Left forelimb (tissue), 1 donor: Measurements from ENCODE around the gene GPR153.
"Not testable (repeated sequence)": the region's sequence is repeated elsewhere in the genome, so short reads cannot be mapped to it uniquely, and the experiment has no call there.

Experiments used
- DNase-seq: peaks from one replicate; pipeline ENCODE4 v3.0.0-alpha.2; 2018; ENCODE audit warnings: low spot score

GPR153 gene

GRCh38 chr1:6260961-6261614, at the start of gene GPR153:
Gene GPR153 (minus strand): TSS chr1:6261098. CDS start chr1:6254905, 6,193 bp downstream.
- no peak for DNase-seq

GRCh38 chr1:6310116-6310848, 49.4 kb upstream of the GPR153 start:
- no peak for DNase-seq

GRCh38 chr1:6309564-6309963, 48.7 kb upstream of the GPR153 start:
- DNase-seq, result no peak

GRCh38 chr1:6308449-6308848, 47.6 kb upstream of the GPR153 start:
- DNase-seq, result no peak

GRCh38 chr1:6307682-6308081, 46.8 kb upstream of the GPR153 start:
- not testable (repeated sequence) for DNase-seq

- DNase-seq, result no peak
Observed at GRCh38 chr1:6307099-6307498, 46.2 kb upstream of the GPR153 start.

- no peak for DNase-seq
Observed at GRCh38 chr1:6303397-6304012, 42.6 kb upstream of the GPR153 start.

- DNase-seq, result no peak
Observed at GRCh38 chr1:6302568-6302967, 41.7 kb upstream of the GPR153 start.

- DNase-seq, result no peak
Observed at GRCh38 chr1:6301526-6301925, 40.6 kb upstream of the GPR153 start.

GRCh38 chr1:6300342-6301048, 39.6 kb upstream of the GPR153 start:
- DNase-seq, result no peak

- DNase-seq, result no peak
Observed at GRCh38 chr1:6299557-6300165, 38.8 kb upstream of the GPR153 start.

- no peak for DNase-seq
Observed at GRCh38 chr1:6298940-6299465, 38.1 kb upstream of the GPR153 start.

- DNase-seq, result no peak
Observed at GRCh38 chr1:6298530-6298929, 37.6 kb upstream of the GPR153 start.

GRCh38 chr1:6295910-6296309, 35.0 kb upstream of the GPR153 start:
- DNase-seq, result no peak

GRCh38 chr1:6294890-6295556, 34.1 kb upstream of the GPR153 start:
- no peak for DNase-seq

- DNase-seq, result no peak
Observed at GRCh38 chr1:6294080-6294889, 33.4 kb upstream of the GPR153 start.

- DNase-seq, result no peak
Observed at GRCh38 chr1:6292102-6292501, 31.2 kb upstream of the GPR153 start.

GRCh38 chr1:6288665-6289064, 27.8 kb upstream of the GPR153 start:
- no peak for DNase-seq

GRCh38 chr1:6288026-6288425, 27.1 kb upstream of the GPR153 start:
- DNase-seq, result no peak

- DNase-seq, result no peak
Observed at GRCh38 chr1:6287431-6287886, 26.6 kb upstream of the GPR153 start.
